Measurements from ENCODE around the gene NONO.
"Not testable (repeated sequence)": the region's sequence is repeated elsewhere in the genome, so short reads cannot be mapped to it uniquely, and the experiment has no call there.

NONO gene

DNA sequence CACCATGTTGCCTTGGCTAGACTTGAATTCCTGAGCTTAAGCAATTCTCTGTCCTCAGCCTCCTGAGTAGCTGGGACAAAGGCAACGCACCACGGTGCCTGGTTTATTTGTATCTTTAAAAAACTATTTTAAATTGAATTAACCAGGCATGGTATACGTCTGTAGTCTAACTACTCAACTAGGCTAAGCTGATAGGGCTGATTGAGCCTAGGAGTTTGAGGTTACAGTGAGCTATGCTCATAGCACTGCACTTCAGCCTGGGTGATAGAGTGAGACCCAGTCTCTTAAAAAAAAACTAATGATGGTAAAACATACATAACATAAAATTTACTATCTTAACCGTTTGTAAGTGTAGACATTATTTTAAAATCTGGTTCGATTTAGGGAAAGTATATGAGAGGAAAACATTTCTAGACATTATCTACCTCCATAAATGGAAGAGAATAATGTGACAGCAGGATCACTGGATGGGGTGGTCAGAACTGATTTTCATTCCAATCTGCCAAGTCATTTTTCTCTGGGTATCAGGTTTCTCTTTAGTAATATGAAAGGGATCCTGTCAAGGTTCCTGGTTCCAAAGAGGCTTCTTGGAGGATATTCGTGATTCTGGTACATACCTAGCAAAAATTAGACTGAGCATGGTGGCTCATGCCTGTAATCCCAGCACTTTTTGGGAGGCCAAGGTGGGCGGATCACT, 9.4 kb downstream of the NONO start:
- Histone ChIP-seq H3K4me2 (ENCODE audit: low read length) (peak overlapping the region; percentile 17), H3K36me3 (ENCODE audit: insufficient read depth, low read length) (peaks cover 57% of the 10 kb centered on the region), H3K4me1 (ENCODE audit: control insufficient read depth, insufficient read depth, low read length) (peaks cover 17% of the 10 kb centered on the region), H3K4me3 (ENCODE audit: low read length) (no peak overlapping the region), H3K27me3 (ENCODE audit: control insufficient read depth, insufficient read depth, low read length) (no peaks in the 10 kb centered on the region), H3K9ac (ENCODE audit: low read depth, low read length) (no peak overlapping the region), H3K9me3 (replicated peaks; ENCODE audit: low read length) (no peaks in the 10 kb centered on the region)

DNA sequence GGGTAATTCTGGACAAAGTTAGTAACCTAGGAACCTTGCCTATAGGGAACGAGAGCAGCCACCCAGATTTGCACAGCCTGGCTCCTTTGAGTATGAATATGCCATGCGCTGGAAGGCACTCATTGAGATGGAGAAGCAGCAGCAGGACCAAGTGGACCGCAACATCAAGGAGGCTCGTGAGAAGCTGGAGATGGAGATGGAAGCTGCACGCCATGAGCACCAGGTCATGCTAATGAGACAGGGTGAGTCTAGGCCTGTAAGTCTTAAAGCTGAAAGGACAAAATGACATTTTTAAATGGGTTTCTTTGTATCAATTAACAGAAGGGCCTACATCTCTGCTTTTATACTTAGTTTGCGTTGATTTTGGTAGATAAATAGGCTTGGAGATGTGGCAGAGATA, 13.4 kb downstream of the NONO start:
- H3K36me3 ChIP-seq (ENCODE audit: insufficient read depth, low read length): peaks cover 55% of the 10 kb centered on the region
- no peak overlapping the region for H3K9ac ChIP-seq (ENCODE audit: low read depth, low read length)
- no peaks in the 10 kb centered on the region for H3K9me3 ChIP-seq (replicated peaks; ENCODE audit: low read length)
- H3K4me3 ChIP-seq (ENCODE audit: low read length): no peak overlapping the region
- H3K4me1 ChIP-seq (ENCODE audit: control insufficient read depth, insufficient read depth, low read length): peaks cover 21% of the 10 kb centered on the region
- H3K27me3 ChIP-seq (ENCODE audit: control insufficient read depth, insufficient read depth, low read length): no peaks in the 10 kb centered on the region
- no peak overlapping the region for H3K4me2 ChIP-seq (ENCODE audit: low read length)

DNA sequence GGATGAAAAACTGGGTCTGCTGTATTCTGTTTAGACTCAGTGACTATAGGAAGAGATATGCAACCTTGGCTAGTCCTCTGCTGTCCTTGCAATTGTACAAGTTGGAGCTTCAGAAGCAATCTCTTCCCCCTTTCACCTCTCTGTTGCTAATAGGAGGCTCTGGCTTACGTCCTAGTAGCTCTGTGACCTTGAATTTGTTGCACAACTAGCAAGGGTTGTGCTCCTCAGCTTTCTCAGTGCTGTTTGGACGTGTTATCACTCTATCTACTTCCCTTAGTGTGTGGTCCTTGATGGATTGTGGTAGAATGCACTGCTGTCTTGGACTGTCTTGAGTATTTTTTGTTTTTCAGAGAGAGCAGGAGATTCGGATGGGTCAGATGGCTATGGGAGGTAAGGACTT, 14.7 kb downstream of the NONO start:
- Histone ChIP-seq H3K9me3 (replicated peaks; ENCODE audit: low read length) (no peaks in the 10 kb centered on the region), H3K27me3 (ENCODE audit: control insufficient read depth, insufficient read depth, low read length) (no peaks in the 10 kb centered on the region), H3K4me1 (ENCODE audit: control insufficient read depth, insufficient read depth, low read length) (peaks cover 12% of the 10 kb centered on the region), H3K4me2 (ENCODE audit: low read length) (no peak overlapping the region), H3K9ac (ENCODE audit: low read depth, low read length) (no peak overlapping the region), H3K36me3 (ENCODE audit: insufficient read depth, low read length) (peaks cover 46% of the 10 kb centered on the region), H3K4me3 (ENCODE audit: low read length) (no peak overlapping the region)

DNA sequence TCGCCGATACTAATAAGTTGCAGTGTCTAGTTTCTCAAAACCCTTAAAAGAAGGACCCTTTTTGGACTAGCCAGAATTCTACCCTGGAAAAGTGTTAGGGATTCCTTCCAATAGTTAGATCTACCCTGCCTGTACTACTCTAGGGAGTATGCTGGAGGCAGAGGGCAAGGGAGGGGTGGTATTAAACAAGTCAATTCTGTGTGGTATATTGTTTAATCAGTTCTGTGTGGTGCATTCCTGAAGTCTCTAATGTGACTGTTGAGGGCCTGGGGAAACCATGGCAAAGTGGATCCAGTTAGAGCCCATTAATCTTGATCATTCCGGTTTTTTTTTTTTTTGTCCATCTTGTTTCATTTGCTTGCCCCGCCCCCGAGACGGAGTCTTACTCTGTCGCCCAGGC, 16.6 kb downstream of the NONO start:
- not testable (repeated sequence) for H3K27me3 ChIP-seq (ENCODE audit: control insufficient read depth, insufficient read depth, low read length); H3K4me3 ChIP-seq (ENCODE audit: low read length); H3K9ac ChIP-seq (ENCODE audit: low read depth, low read length); H3K4me2 ChIP-seq (ENCODE audit: low read length); H3K9me3 ChIP-seq (replicated peaks; ENCODE audit: low read length); H3K4me1 ChIP-seq (ENCODE audit: control insufficient read depth, insufficient read depth, low read length)
- peaks cover 36% of the 10 kb centered on the region for H3K36me3 ChIP-seq (ENCODE audit: insufficient read depth, low read length)

DNA sequence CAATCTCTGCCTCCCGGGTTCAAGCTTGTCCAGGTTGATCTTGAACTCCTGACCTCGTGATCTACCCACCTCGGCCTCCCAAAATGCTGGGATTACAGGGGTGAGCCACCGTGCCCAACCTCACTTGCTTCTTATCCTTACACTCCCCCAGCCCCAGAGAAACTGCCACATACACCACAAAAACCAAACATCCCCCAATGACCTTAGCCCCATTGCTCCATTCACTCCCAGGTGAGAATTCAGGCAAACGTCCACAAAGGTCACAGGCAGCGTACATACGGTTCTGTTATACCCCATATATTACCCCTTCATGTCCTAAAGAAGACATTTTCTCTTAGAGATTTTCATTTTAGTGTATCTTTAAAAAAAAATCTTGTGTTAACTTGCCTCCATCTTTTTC, 17.1 kb downstream of the NONO start:
- H3K4me2 ChIP-seq (ENCODE audit: low read length); H3K4me3 ChIP-seq (ENCODE audit: low read length); H3K9me3 ChIP-seq (replicated peaks; ENCODE audit: low read length); H3K4me1 ChIP-seq (ENCODE audit: control insufficient read depth, insufficient read depth, low read length); H3K27me3 ChIP-seq (ENCODE audit: control insufficient read depth, insufficient read depth, low read length); H3K9ac ChIP-seq (ENCODE audit: low read depth, low read length): not testable (repeated sequence)
- H3K36me3 ChIP-seq (ENCODE audit: insufficient read depth, low read length): peaks cover 36% of the 10 kb centered on the region

DNA sequence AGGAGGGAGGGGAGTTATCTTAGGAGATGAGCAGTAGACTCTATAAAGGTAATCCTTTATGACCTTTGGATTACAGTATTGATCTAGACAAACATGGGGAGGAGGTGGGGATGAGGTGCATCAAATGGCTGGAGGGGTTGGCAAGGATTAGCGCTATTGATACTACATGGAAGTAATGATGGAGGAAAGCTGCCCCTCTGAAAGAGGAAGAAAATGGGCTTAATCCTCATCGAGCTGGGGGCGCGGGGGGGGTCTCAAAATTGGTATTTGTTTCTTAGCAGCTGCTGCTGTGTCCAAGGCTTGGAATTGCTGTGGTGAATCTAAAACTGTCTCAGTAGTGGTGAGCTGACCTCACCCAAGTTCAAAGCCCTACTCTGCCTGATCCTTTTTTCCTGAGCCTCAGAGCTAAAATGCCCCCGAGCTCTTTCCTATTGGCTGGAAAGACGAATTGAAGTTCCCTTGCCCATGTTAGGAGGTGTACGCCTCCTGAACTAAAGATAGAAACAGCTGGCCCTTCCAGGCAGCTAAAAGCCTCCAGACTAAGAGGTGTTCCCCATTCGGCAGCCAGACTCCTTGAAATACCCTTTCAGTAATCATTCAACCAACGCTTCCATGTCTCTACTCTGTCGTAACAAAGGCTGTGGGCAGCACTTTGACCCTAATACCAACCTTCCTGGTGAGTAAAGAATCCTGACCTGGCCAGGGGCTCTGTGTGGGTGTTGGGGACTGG, 17.9 kb downstream of the NONO start, which contains the start of gene ITGB1BP2:
Gene ITGB1BP2, plus strand, starts transcription at position 556 of the 730 bp plus-strand sequence. Its CDS starts 57 bp downstream, at position 613.
- H3K4me1 ChIP-seq (ENCODE audit: control insufficient read depth, insufficient read depth, low read length): peaks cover 9% of the 10 kb centered on the region
- peaks cover 29% of the 10 kb centered on the region for H3K36me3 ChIP-seq (ENCODE audit: insufficient read depth, low read length)
- H3K27me3 ChIP-seq (ENCODE audit: control insufficient read depth, insufficient read depth, low read length): no peaks in the 10 kb centered on the region
- H3K4me2 ChIP-seq (ENCODE audit: low read length): no peak within 1 kb of the TSS
- no peak within 1 kb of the TSS for H3K4me3 ChIP-seq (ENCODE audit: low read length)
- H3K9me3 ChIP-seq (replicated peaks; ENCODE audit: low read length): no peaks in the 10 kb centered on the region
- no peak within 1 kb of the TSS for H3K9ac ChIP-seq (ENCODE audit: low read depth, low read length)

DNA sequence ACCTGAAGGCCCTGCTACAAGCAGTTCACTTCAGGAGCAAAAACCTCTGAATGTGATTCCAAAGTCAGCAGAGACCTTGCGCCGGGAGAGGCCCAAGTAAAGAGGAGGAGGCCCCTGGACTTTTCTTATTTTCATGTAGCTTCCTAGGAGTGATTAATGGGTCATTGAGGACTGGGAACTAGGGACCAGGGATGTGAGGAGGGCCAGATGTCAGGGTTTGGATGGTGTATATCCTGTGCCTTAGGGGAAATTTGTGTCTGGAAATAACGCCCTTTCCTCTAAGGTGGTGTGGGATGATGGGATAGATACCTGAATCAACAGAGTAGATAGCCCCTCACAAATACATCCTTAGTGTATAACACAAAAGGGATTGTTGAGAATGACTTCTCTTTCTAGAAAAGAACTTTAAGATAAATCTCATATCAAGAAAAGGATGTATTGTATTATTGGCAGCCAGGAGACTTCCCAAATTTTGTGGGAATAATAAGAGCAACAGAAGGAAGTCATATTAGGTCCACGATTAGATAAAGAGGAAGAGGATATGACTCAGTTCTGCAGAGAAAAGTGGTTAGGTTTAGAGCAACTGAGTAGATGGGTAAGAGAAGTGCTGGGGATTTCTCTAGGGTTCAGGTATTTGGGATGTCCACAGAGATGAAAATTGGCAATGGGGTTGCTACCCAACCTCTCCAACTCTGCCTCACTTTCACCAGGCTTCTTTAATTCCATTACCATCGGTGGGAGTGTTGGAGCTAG, 19.2 kb downstream of the NONO start:
- no peaks in the 10 kb centered on the region for H3K9me3 ChIP-seq (replicated peaks; ENCODE audit: low read length)
- no peak overlapping the region for H3K9ac ChIP-seq (ENCODE audit: low read depth, low read length)
- peaks cover 16% of the 10 kb centered on the region for H3K36me3 ChIP-seq (ENCODE audit: insufficient read depth, low read length)
- H3K4me2 ChIP-seq (ENCODE audit: low read length): no peak overlapping the region
- no peak overlapping the region for H3K4me3 ChIP-seq (ENCODE audit: low read length)
- H3K27me3 ChIP-seq (ENCODE audit: control insufficient read depth, insufficient read depth, low read length): no peaks in the 10 kb centered on the region
- peaks cover 9% of the 10 kb centered on the region for H3K4me1 ChIP-seq (ENCODE audit: control insufficient read depth, insufficient read depth, low read length)

DNA sequence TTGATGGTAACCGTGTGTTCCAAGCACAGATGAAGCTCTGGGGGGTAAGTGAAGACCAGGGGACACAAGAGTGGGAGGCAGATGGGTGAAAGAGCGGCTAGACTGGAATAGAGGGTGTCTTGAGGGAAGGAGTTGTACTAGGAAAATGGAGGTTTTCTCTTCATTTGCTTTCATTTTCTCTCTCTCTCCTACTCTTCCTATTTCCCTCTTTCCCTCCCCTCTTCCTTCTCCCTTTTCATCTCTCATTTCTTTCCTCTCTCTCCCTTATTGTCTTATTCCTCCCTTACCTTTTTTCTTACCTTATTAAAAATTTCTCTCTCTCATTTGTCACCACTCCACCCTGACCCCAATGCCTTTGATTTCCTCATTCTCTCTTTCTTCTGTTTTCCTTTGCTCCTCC, 21.1 kb downstream of the NONO start:
- no peak overlapping the region for H3K4me2 ChIP-seq (ENCODE audit: low read length)
- H3K27me3 ChIP-seq (ENCODE audit: control insufficient read depth, insufficient read depth, low read length): no peaks in the 10 kb centered on the region

DNA sequence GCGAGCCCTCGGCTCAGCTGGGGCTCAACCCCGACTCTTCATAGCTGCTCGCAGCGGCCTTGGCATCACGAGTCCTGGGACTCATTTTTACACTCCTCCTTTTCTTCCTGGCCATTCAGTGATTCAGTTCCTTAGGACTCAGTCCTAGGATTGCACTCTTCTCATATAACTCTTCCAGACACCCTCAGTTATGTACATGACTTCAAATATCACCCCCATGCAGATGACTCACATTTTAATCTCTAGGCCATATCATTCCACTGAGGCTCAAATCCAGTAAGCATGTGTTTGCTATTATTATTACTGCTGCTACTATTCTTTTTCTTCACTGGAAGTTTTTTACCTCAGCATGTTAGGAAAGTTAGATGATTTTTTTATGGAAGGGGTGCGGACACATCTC, 32.5 kb downstream of the NONO start:
- Histone ChIP-seq H3K36me3 (ENCODE audit: insufficient read depth, low read length) (no peaks in the 10 kb centered on the region), H3K4me1 (ENCODE audit: control insufficient read depth, insufficient read depth, low read length) (no peaks in the 10 kb centered on the region), H3K4me2 (ENCODE audit: low read length) (no peak overlapping the region), H3K9me3 (replicated peaks; ENCODE audit: low read length) (no peaks in the 10 kb centered on the region), H3K9ac (ENCODE audit: low read depth, low read length) (no peak overlapping the region), H3K4me3 (ENCODE audit: low read length) (no peak overlapping the region), H3K27me3 (ENCODE audit: control insufficient read depth, insufficient read depth, low read length) (no peaks in the 10 kb centered on the region)

More for the DNA sequence above, 21.1 kb downstream of the NONO start:
- Histone ChIP-seq H3K9ac (ENCODE audit: low read depth, low read length) (no peak overlapping the region), H3K4me1 (ENCODE audit: control insufficient read depth, insufficient read depth, low read length) (peaks cover 9% of the 10 kb centered on the region), H3K9me3 (replicated peaks; ENCODE audit: low read length) (no peaks in the 10 kb centered on the region), H3K4me3 (ENCODE audit: low read length) (no peak overlapping the region), H3K36me3 (ENCODE audit: insufficient read depth, low read length) (peaks cover 7% of the 10 kb centered on the region)

DNA sequence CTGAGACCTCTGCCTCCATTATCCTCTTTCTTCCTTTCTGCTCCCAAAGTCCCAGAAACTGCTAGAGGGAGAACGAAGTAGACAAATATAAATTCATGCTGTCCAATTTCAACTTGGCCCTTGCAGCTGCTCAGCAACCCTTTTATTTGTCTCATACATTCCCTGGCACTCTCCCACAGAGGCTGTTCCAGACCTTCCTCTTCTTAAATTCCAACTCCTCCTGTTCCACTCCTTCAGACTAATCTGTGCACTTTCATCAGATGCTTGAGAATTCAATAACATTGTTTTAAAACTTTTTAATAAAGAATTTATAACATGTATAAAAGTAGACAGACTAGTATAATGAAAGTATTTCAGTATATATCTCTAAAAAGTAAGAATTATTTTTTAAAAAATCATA, 33.5 kb downstream of the NONO start:
- not testable (repeated sequence) for H3K9ac ChIP-seq (ENCODE audit: low read depth, low read length)

DNA sequence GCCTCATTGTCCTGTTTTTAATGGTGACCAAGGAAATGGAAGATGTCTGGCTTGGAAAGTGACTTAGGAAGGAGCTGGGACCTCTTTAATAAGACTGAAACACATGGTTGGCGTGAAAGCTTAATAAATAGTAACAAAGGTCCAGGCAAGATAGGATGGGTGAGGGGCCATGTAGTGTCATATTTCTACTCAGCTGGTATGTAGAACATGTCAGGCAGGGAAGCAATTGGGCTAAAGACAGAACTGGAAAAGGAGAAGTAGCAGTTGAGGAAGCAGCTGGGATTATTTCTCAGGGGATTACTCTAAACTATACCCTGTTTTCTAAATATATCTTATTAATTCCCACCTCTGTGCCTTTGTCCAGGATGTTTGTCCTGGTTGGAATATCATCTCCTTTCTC, 36.7 kb downstream of the NONO start:
- Histone ChIP-seq H3K4me1 (ENCODE audit: control insufficient read depth, insufficient read depth, low read length) (no peaks in the 10 kb centered on the region), H3K9ac (ENCODE audit: low read depth, low read length) (no peak overlapping the region), H3K27me3 (ENCODE audit: control insufficient read depth, insufficient read depth, low read length) (no peaks in the 10 kb centered on the region), H3K4me2 (ENCODE audit: low read length) (no peak overlapping the region), H3K4me3 (ENCODE audit: low read length) (no peak overlapping the region), H3K36me3 (ENCODE audit: insufficient read depth, low read length) (no peaks in the 10 kb centered on the region), H3K9me3 (replicated peaks; ENCODE audit: low read length) (no peaks in the 10 kb centered on the region)

More for the DNA sequence above, 33.5 kb downstream of the NONO start:
- H3K4me2 ChIP-seq (ENCODE audit: low read length); H3K27me3 ChIP-seq (ENCODE audit: control insufficient read depth, insufficient read depth, low read length); H3K36me3 ChIP-seq (ENCODE audit: insufficient read depth, low read length); H3K9me3 ChIP-seq (replicated peaks; ENCODE audit: low read length); H3K4me3 ChIP-seq (ENCODE audit: low read length); H3K4me1 ChIP-seq (ENCODE audit: control insufficient read depth, insufficient read depth, low read length): not testable (repeated sequence)
